Adrenal gland (tissue), 12 donors: Measurements from ENCODE around the gene STX19. TPM values are rescaled to one million over a fixed set of nuclear protein-coding genes. Genes with fewer than 3 reads are reported as not detected.

Experiments
- DNase-seq, 7 donors: peaks; one replicate each; pipeline ENCODE4 v3.0.0-alpha.2; 2019 to 2020
- H3K27ac ChIP-seq, 5 donors: fragments of 200-600 bp; sonication (generic) in 4 of 5; 1 replicate in 3 of 5; 2 replicates in 2 of 5; pipeline versions ENCODE4 v1.5.1 to v1.8.0; 2016 to 2020; ENCODE audit warnings: mild to moderate bottlenecking in 1 of 5
- H3K27me3 ChIP-seq: fragments of 200-600 bp; 2 replicates; pipeline ENCODE4 v1.8.0; 2021
- H3K36me3 ChIP-seq, 2 donors: fragments of 200-600 bp; replicated peaks in 1 of 2; 1 replicate in 1 of 2; 2 replicates in 1 of 2; pipeline versions ENCODE4 v1.5.1 to v1.8.0; 2018 to 2022
- H3K4me1 ChIP-seq, 2 donors: fragments of 200-600 bp; replicated peaks in 1 of 2; 1 replicate in 1 of 2; 2 replicates in 1 of 2; pipeline versions ENCODE4 v1.5.1 to v1.8.0; 2018 to 2021
- H3K4me3 ChIP-seq, 4 donors: fragments of 200-600 bp; sonication (generic) in 3 of 4; one replicate each; pipeline ENCODE4 v1.5.1; 2016 to 2018
- H3K9me3 ChIP-seq, 3 donors: fragments of 200-600 bp; sonication (generic) in 1 of 3; replicated peaks in 1 of 3; 1 replicate in 2 of 3; 2 replicates in 1 of 3; pipeline versions ENCODE4 v1.5.1 to v1.8.0; 2016 to 2021
- CTCF ChIP-seq, 6 experiments: fragments of 450-650 bp in 4 of 6; fragments of 200-600 bp in 2 of 6; sonication (generic) in 1 of 6; IDR thresholded peaks; 1 replicate in 5 of 6; 2 replicates in 1 of 6; pipeline versions ENCODE4 v1.5.1 to v1.8.0; 2016 to 2021; ENCODE audit warnings: antibody characterized with exemption in 6 of 6, mild to moderate bottlenecking in 2 of 6, moderate library complexity in 1 of 6
- POLR2A ChIP-seq, 2 donors: fragments of 450-650 bp; IDR thresholded peaks; one replicate each; pipeline ENCODE4 v1.6.1; 2017; ENCODE audit warnings: antibody characterized with exemption in 2 of 2, mild to moderate bottlenecking in 2 of 2, moderate library complexity in 1 of 2
- WGBS, 4 donors: extraction: QIAGEN DNeasy Blood & Tissue Kit in 2 of 4; methylation state at CpG; one replicate each; pipeline versions ENCODE4 v1.1.5 to v1.1.7; 2013 to 2017; 5-methylcytosine and 5-hydroxymethylcytosine counted together
- intact Hi-C, 2 donors: fragments of 100-400 bp; cut with DNase I; formaldehyde crosslinking; loops; one replicate each; pipeline versions ENCODE4 v1.14.1 to v1.15.0; 2022 to 2023
- polyA plus RNA-seq, 3 donors: library from polyadenylated mRNA; stranded (reverse); fragments of 200-250 nt in 2 of 3; fragments of 350-450 nt in 1 of 3; fragmentation: Illumina TruSeq in 1 of 3; extraction: RNeasy Lipid Tissue Mini Kit (QIAGEN cat#74804) in 1 of 3; gene quantifications; one replicate each; pipeline ENCODE4 v1.2.3, GENCODE V29; 2013 to 2014
- total RNA-seq, 9 donors: library from RNA; depleted of rRNA in 4 of 9; stranded (reverse); fragments of >200 nt in 4 of 9; fragments of 120-200 nt in 1 of 9; fragmentation: NEBNext Ultra II Directional in 1 of 9; extraction: Animal tissue kit (Norgen Biotek cat#: 25700) in 1 of 9; gene quantifications; one replicate each; pipeline versions ENCODE4 v1.1.0 to v1.2.4, GENCODE V29; 2013 to 2023
- donor health status: healthy with polysubstance abuse.
- donor health status: Bipolar disorder and iron deficiency.
- donor health status: DM: yes; HTN: yes; CAD: no.
- donor health status: DM: no; HTN: no; CAD: no.
- donor health status: DM: no; HTN: no; CAD: no.
- donor health status: DM: yes; HTN: yes; CAD: no.

Gene STX19
- total and polyA plus RNA-seq, 12 donors = 0.07 to 0.26 (median 0.18) TPM; not detected in 8

- no peak for DNase-seq
- intact Hi-C loops = no loop called here
- no peaks in the 10 kb centered on the region for H3K27me3 ChIP-seq
- no peak for TF ChIP-seq POLR2A (IDR thresholded peaks at IDR 0.05)
- no peak for TF ChIP-seq CTCF (IDR thresholded peaks at IDR 0.05)
- no peaks in the 10 kb centered on the region for H3K4me1 ChIP-seq
- H3K27ac ChIP-seq = no peak overlapping the region
- WGBS, 4 donors = 77 to 93% (median 89%) methylated on average over 2 of the region's 2 CpGs
- H3K36me3 ChIP-seq = no peaks in the 10 kb centered on the region
- no peak overlapping the region for H3K4me3 ChIP-seq
- H3K9me3 ChIP-seq = no peaks in the 10 kb centered on the region
These were observed 36.8 kb downstream of the STX19 start for GRCh38 chr3:93991631-93992030.

- no peak for TF ChIP-seq CTCF (IDR thresholded peaks at IDR 0.05)
- no peak for TF ChIP-seq POLR2A (IDR thresholded peaks at IDR 0.05)
- WGBS, 4 donors = 82 to 90% (median 87%) methylated on average over 3 of the region's 3 CpGs
These were observed 39.2 kb downstream of the STX19 start for GRCh38 chr3:93989241-93989640.

GRCh38 chr3:93988764-93989163 lies 39.6 kb downstream of the STX19 start:
- intact Hi-C loops = no loop called here
- Histone ChIP-seq H3K36me3 (no peaks in the 10 kb centered on the region), H3K4me1 (no peaks in the 10 kb centered on the region), H3K9me3 (no peaks in the 10 kb centered on the region), H3K4me3 (no peak overlapping the region), H3K27ac (no peak overlapping the region), H3K27me3 (no peaks in the 10 kb centered on the region)
- WGBS, 4 donors = 93 to 95% (median 95%) methylated on average over 9 of the region's 9 CpGs
- DNase-seq = no peak
- TF ChIP-seq CTCF (IDR thresholded peaks at IDR 0.05) (no peak), POLR2A (IDR thresholded peaks at IDR 0.05) (no peak)

More at GRCh38 chr3:93989241-93989640, 39.2 kb downstream of the STX19 start:
- H3K4me3 ChIP-seq = no peak overlapping the region
- H3K4me1 ChIP-seq = no peaks in the 10 kb centered on the region
- H3K27me3 ChIP-seq = no peaks in the 10 kb centered on the region
- no peaks in the 10 kb centered on the region for H3K9me3 ChIP-seq
- intact Hi-C loops = no loop called here
- H3K27ac ChIP-seq = no peak overlapping the region
- no peak for DNase-seq
- no peaks in the 10 kb centered on the region for H3K36me3 ChIP-seq

GRCh38 chr3:93988283-93988682 lies 40.1 kb downstream of the STX19 start:
- Histone ChIP-seq H3K27ac (no peak overlapping the region), H3K9me3 (no peaks in the 10 kb centered on the region), H3K4me3 (no peak overlapping the region), H3K4me1 (no peaks in the 10 kb centered on the region), H3K27me3 (no peaks in the 10 kb centered on the region), H3K36me3 (no peaks in the 10 kb centered on the region)
- no peak for DNase-seq
- intact Hi-C loops = no loop called here
- TF ChIP-seq POLR2A (IDR thresholded peaks at IDR 0.05) (no peak), CTCF (IDR thresholded peaks at IDR 0.05) (no peak)
